Measurements from ENCODE around the gene SPRR1B.
"Not testable (repeated sequence)": the region's sequence is repeated elsewhere in the genome, so short reads cannot be mapped to it uniquely, and the experiment has no call there.

SPRR1B gene

GRCh38 chr1:153040950-153041631 is 10.1 kb downstream of the SPRR1B start, which contains the start of gene SPRR2D:
TSS of gene SPRR2D (minus strand) at chr1:153041120. CDS start at chr1:153040346, 774 bp downstream.
- no peak for DNase-seq

- no peak for DNase-seq
These were observed 18.2 kb downstream of the SPRR1B start for GRCh38 chr1:153049211-153049610.

- not testable (repeated sequence) for DNase-seq
These were observed 25.1 kb downstream of the SPRR1B start for GRCh38 chr1:153056111-153056510.

DNA sequence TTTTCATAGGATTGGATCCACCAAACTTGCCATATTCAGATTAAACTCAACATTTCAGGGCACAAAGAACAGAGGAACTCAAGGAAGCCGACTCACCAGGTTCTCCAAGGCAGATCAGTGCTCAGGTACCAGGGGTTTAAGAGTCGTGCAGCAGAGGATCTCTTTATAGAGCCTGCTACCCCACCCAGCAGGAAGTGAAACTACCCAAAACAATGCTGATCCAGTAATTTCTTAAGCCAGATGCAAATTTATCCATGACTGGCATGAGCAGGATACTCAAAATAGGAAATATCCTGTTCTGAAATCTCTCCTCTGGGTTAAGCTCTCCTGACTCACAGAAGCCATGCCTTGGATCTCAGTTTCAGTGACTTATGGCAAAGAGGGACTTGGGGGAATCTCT is 26.4 kb downstream of the SPRR1B start, which contains the start of gene SPRR2A:
TSS of gene SPRR2A (minus strand) at position 138 of the 400 bp plus-strand sequence. CDS start 777 bp downstream, outside the sequence.
- no peak for DNase-seq

DNA sequence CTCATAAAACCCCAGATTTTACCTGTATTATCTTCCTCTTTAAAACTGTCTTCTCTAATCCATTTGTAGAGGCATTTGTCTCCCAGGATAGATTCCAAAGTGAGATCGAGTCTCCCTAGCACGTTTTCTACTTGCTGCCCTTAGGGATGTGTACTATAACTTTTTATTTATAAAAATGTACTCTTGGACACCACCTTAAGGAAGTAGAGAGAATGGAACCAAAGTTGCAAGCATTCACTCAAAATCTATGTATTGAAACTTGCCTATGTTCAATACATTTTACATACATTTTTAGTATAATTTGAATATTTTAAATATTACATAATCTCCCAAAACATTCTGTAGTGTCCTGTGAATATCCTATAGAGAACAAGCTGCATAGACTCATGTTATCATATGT is 27.2 kb downstream of the SPRR1B start:
- no peak for DNase-seq

- no peak for DNase-seq
These were observed 28.1 kb downstream of the SPRR1B start for GRCh38 chr1:153058826-153059784.

GRCh38 chr1:153070243-153070642 is 39.2 kb downstream of the SPRR1B start:
- no peak for DNase-seq

- no peak for DNase-seq
These were observed 40.5 kb downstream of the SPRR1B start, which contains the start of gene SPRR2B for GRCh38 chr1:153071511-153071910. TSS of gene SPRR2B (minus strand) at chr1:153071611. CDS start at chr1:153070839, 772 bp downstream.

- no peak for DNase-seq
These were observed 42.1 kb downstream of the SPRR1B start for GRCh38 chr1:153072806-153073726.

- no peak for DNase-seq
These were observed 50.7 kb downstream of the SPRR1B start for GRCh38 chr1:153081736-153082135.

All from SIG-M5 (cell line).